HepG2 (cell line): ENCODE measurements around the gene ARHGDIA. TPM values are rescaled to one million over a fixed set of nuclear protein-coding genes. Genes with fewer than 3 reads are reported as not detected.
A peak's percentile ranks its signal among the peaks of the same experiment; 100 is the strongest.

ENCODE experiments used
- CBX1 ChIP-seq: IDR thresholded peaks from one replicate; pipeline ENCODE4 v1.6.1; 2016; ENCODE audit warnings: antibody characterized with exemption, low read depth
- ETV6 ChIP-seq: sonication (generic); formaldehyde crosslinking; conservative IDR thresholded peaks from 2 replicates; pipeline ENCODE4 v1.4.0; 2020; ENCODE audit warnings: missing genetic modification reagents
- MATR3 ChIP-seq: sonication (generic); formaldehyde crosslinking; IDR thresholded peaks from 2 replicates; pipeline ENCODE4 v1.4.0; 2020; ENCODE audit warnings: missing genetic modification reagents
- NPAS2 ChIP-seq: sonication (generic); formaldehyde crosslinking; IDR thresholded peaks from 2 replicates; pipeline ENCODE4 v1.8.0; 2022; ENCODE audit warnings: mild to moderate bottlenecking, missing genetic modification reagents, borderline replicate concordance
- PCBP2 ChIP-seq: fragments of 200-400 bp; formaldehyde crosslinking; optimal IDR thresholded peaks from 2 replicates; pipeline ENCODE3; 2018; ENCODE audit warnings: low read length, low read depth; ENCODE audit not compliant: poor library complexity, severe bottlenecking
- RAD21 ChIP-seq: fragments of 450-650 bp; formaldehyde crosslinking; IDR thresholded peaks from 2 replicates; pipeline ENCODE4 v1.5.0; 2020; ENCODE audit warnings: mild to moderate bottlenecking
- STAG1 ChIP-seq: sonication (generic); formaldehyde crosslinking; IDR thresholded peaks from 2 replicates; pipeline ENCODE4 v1.4.0; 2020; ENCODE audit warnings: missing genetic modification reagents
- ZFP36L1 ChIP-seq: sonication (generic); formaldehyde crosslinking; IDR thresholded peaks from 2 replicates; pipeline ENCODE4 v1.8.0; 2022; ENCODE audit warnings: mild to moderate bottlenecking, missing genetic modification reagents, moderate library complexity
- ZMYM3 ChIP-seq: sonication (generic); formaldehyde crosslinking; IDR thresholded peaks from 2 replicates; pipeline ENCODE4 v1.5.1; 2020; ENCODE audit warnings: mild to moderate bottlenecking, missing genetic modification reagents
- ZNF496 ChIP-seq: sonication (generic); formaldehyde crosslinking; IDR thresholded peaks from 2 replicates; pipeline ENCODE4 v1.8.1; 2023; ENCODE audit warnings: mild to moderate bottlenecking, moderate library complexity, missing genetic modification reagents; ENCODE audit not compliant: insufficient replicate concordance
- ZNF556 ChIP-seq: sonication (generic); formaldehyde crosslinking; IDR thresholded peaks from 2 replicates; pipeline ENCODE4 v1.4.0; 2020; ENCODE audit warnings: mild to moderate bottlenecking, missing genetic modification reagents, borderline replicate concordance
- ZNF772 ChIP-seq: sonication (generic); formaldehyde crosslinking; IDR thresholded peaks from 2 replicates; pipeline ENCODE4 v1.5.0; 2020; ENCODE audit warnings: mild to moderate bottlenecking, missing genetic modification reagents
- polyA plus RNA-seq, 8 experiments: library from polyadenylated mRNA; depleted of rRNA in 3 of 8; stranded (reverse) in 7 of 8; unstranded in 1 of 8; fragments of >200 nt; fragmentation: Illumina TruSeq in 4 of 8; extraction: Trizol in 4 of 8; gene quantifications; 2 replicates each; pipeline versions ENCODE4 v1.2.1 to v1.2.3, GENCODE V29; 2011 to 2016; ENCODE audit warnings: low read depth in 4 of 8, missing spikeins in 1 of 8, mixed read lengths in 1 of 8; ENCODE audit not compliant: insufficient read depth in 1 of 8
- total RNA-seq, 5 experiments: library from RNA; depleted of rRNA; stranded (reverse); fragments of >200 nt; fragmentation: Illumina TruSeq; extraction: Trizol; gene quantifications; 2 replicates each; pipeline ENCODE4 v1.2.3, GENCODE V29; 2016; ENCODE audit warnings: low read depth in 1 of 5
- TF ChIP-seq, protein P1 (sequence below): fragments of 450-650 bp; IDR thresholded peaks from 2 replicates; pipeline ENCODE4 v1.6.1; 2017
- TF ChIP-seq, protein P2 (sequence below): sonication (generic); formaldehyde crosslinking; IDR thresholded peaks from 2 replicates; pipeline ENCODE4 v1.4.0; 2020; ENCODE audit warnings: missing genetic modification reagents
- TF ChIP-seq, protein P3 (sequence below): sonication (generic); formaldehyde crosslinking; IDR thresholded peaks from 2 replicates; pipeline ENCODE4 v1.5.1; 2020; ENCODE audit warnings: missing genetic modification reagents, mild to moderate bottlenecking, borderline replicate concordance
- TF ChIP-seq, protein P4 (sequence below): sonication (generic); formaldehyde crosslinking; IDR thresholded peaks from 2 replicates; pipeline ENCODE4 v1.5.0; 2020; ENCODE audit warnings: mild to moderate bottlenecking, low read depth, missing genetic modification reagents, borderline replicate concordance
- TF ChIP-seq, protein P5 (sequence below): sonication (generic); formaldehyde crosslinking; IDR thresholded peaks from 2 replicates; pipeline ENCODE4 v1.9.0; 2022; ENCODE audit warnings: missing genetic modification reagents, mild to moderate bottlenecking, borderline replicate concordance
- TF ChIP-seq, protein P6 (sequence below): sonication (generic); formaldehyde crosslinking; IDR thresholded peaks from 2 replicates; pipeline ENCODE4 v1.8.0; 2022; ENCODE audit warnings: mild to moderate bottlenecking, missing genetic modification reagents, borderline replicate concordance

ARHGDIA gene
- total and polyA plus RNA-seq, 2 of the 13 experiments (the other 11 are each of a cell fraction or from before 2014, with no cell fraction given), result 40.0 to 64.0 TPM

DNA sequence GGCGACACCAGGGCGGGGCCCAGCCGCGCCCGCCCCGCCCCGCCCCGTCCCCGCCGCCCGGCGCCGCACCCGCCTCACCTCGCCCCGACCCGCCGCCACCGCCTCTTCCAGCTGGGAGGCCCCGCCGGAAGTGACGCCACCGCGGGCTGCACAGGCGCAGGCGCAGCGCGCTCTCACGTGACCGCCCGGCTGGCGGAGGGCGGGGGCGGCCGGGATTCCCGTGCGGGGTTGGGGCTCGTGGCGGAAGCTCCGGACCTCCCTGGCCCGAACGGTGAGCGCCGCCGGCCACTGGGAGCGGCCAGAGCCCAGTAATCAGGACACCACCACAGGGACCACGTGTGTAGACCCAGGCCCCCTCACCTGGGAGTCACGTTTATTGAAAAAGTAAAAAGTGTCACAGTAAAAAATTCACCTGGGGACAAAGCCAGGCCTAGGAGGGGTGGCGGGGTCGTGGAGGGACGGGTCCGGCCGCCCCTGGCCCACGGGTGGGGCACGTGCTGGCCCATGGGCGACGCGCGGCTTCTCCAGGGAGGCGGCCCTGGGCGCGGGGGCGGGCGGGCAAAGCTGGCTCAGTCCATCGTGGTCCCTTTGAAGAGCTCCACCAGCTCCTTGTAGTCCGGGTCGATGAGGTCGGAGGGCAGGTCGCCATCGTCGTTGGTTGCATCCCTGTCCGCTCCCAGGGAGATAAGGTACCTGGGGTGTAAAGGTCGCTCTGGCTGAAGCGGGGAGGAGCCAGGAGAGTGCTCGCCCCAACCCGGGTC is 37.8 kb downstream of the ARHGDIA start, which contains the start of gene MCRIP1 (continued):
- TF ChIP-seq, protein P1, sequence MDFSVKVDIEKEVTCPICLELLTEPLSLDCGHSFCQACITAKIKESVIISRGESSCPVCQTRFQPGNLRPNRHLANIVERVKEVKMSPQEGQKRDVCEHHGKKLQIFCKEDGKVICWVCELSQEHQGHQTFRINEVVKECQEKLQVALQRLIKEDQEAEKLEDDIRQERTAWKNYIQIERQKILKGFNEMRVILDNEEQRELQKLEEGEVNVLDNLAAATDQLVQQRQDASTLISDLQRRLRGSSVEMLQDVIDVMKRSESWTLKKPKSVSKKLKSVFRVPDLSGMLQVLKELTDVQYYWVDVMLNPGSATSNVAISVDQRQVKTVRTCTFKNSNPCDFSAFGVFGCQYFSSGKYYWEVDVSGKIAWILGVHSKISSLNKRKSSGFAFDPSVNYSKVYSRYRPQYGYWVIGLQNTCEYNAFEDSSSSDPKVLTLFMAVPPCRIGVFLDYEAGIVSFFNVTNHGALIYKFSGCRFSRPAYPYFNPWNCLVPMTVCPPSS, result no peak
- TF ChIP-seq MATR3, result no peak
- no peak; the same call in 1 of the 2 replicates for TF ChIP-seq ETV6 (CRISPR knock-in tag)
- TF ChIP-seq, protein P2, sequence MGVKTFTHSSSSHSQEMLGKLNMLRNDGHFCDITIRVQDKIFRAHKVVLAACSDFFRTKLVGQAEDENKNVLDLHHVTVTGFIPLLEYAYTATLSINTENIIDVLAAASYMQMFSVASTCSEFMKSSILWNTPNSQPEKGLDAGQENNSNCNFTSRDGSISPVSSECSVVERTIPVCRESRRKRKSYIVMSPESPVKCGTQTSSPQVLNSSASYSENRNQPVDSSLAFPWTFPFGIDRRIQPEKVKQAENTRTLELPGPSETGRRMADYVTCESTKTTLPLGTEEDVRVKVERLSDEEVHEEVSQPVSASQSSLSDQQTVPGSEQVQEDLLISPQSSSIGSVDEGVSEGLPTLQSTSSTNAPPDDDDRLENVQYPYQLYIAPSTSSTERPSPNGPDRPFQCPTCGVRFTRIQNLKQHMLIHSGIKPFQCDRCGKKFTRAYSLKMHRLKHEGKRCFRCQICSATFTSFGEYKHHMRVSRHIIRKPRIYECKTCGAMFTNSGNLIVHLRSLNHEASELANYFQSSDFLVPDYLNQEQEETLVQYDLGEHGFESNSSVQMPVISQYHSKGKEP, result no peak
- TF ChIP-seq, protein P3, sequence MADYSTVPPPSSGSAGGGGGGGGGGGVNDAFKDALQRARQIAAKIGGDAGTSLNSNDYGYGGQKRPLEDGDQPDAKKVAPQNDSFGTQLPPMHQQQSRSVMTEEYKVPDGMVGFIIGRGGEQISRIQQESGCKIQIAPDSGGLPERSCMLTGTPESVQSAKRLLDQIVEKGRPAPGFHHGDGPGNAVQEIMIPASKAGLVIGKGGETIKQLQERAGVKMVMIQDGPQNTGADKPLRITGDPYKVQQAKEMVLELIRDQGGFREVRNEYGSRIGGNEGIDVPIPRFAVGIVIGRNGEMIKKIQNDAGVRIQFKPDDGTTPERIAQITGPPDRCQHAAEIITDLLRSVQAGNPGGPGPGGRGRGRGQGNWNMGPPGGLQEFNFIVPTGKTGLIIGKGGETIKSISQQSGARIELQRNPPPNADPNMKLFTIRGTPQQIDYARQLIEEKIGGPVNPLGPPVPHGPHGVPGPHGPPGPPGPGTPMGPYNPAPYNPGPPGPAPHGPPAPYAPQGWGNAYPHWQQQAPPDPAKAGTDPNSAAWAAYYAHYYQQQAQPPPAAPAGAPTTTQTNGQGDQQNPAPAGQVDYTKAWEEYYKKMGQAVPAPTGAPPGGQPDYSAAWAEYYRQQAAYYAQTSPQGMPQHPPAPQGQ (CRISPR knock-in tag), result no peak
- TF ChIP-seq ZNF496, result no peak
- peak; percentile 46 for TF ChIP-seq RAD21 (CRISPR knock-in tag)
- TF ChIP-seq PCBP2, result no peak
- no peak for TF ChIP-seq CBX1
- TF ChIP-seq ZMYM3 (CRISPR knock-in tag), result no peak
- TF ChIP-seq, protein P4, sequence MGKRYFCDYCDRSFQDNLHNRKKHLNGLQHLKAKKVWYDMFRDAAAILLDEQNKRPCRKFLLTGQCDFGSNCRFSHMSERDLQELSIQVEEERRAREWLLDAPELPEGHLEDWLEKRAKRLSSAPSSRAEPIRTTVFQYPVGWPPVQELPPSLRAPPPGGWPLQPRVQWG, result no peak
- no peak for TF ChIP-seq NPAS2 (CRISPR knock-in tag)
- TF ChIP-seq ZNF556 (CRISPR knock-in tag), result peak; percentile 84
- TF ChIP-seq, protein P5, sequence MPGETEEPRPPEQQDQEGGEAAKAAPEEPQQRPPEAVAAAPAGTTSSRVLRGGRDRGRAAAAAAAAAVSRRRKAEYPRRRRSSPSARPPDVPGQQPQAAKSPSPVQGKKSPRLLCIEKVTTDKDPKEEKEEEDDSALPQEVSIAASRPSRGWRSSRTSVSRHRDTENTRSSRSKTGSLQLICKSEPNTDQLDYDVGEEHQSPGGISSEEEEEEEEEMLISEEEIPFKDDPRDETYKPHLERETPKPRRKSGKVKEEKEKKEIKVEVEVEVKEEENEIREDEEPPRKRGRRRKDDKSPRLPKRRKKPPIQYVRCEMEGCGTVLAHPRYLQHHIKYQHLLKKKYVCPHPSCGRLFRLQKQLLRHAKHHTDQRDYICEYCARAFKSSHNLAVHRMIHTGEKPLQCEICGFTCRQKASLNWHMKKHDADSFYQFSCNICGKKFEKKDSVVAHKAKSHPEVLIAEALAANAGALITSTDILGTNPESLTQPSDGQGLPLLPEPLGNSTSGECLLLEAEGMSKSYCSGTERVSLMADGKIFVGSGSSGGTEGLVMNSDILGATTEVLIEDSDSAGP (CRISPR knock-in tag), result peak; percentile 84
- no peak for TF ChIP-seq STAG1 (CRISPR knock-in tag)
- TF ChIP-seq ZNF772, result peak; percentile 64; the same call in 1 of the 2 replicates
- TF ChIP-seq, protein P6, sequence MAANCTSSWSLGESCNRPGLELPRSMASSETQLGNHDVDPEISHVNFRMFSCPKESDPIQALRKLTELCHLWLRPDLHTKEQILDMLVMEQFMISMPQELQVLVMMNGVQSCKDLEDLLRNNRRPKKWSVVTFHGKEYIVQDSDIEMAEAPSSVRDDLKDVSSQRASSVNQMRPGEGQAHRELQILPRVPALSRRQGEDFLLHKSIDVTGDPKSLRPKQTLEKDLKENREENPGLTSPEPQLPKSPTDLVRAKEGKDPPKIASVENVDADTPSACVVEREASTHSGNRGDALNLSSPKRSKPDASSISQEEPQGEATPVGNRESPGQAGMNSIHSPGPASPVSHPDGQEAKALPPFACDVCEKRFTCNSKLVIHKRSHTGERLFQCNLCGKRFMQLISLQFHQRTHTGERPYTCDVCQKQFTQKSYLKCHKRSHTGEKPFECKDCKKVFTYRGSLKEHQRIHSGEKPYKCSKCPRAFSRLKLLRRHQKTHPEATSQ (CRISPR knock-in tag), result no peak
- peak; percentile 87 for TF ChIP-seq ZFP36L1
